Ovary (tissue), 9 donors: ENCODE results near the gene NAA20. TPM values are rescaled to one million over a fixed set of nuclear protein-coding genes. Genes with fewer than 3 reads are reported as not detected.
A peak's percentile ranks its signal among the peaks of the same experiment; 100 is the strongest.

Source experiments
- DNase-seq, 5 donors: peaks; one replicate each; pipeline ENCODE4 v3.0.0-alpha.2; 2019 to 2020
- H3K27ac ChIP-seq, 2 donors: fragments of 200-600 bp; one replicate each; pipeline versions ENCODE4 v1.5.1 to v1.8.0; 2019 to 2022
- H3K27me3 ChIP-seq: fragments of 200-600 bp; one replicate; pipeline ENCODE4 v1.8.0; 2022
- H3K36me3 ChIP-seq: fragments of 200-600 bp; sonication (generic); one replicate; pipeline ENCODE4 v1.5.1; 2019
- H3K4me1 ChIP-seq: one replicate; pipeline ENCODE4 v1.8.1; 2013; ENCODE audit warnings: mild to moderate bottlenecking, moderate library complexity; ENCODE audit not compliant: insufficient read depth
- H3K4me3 ChIP-seq: fragments of 200-600 bp; sonication (generic); one replicate; pipeline ENCODE4 v1.5.1; 2017
- H3K9me3 ChIP-seq, 2 donors: fragments of 200-600 bp in 1 of 2; sonication (generic) in 1 of 2; one replicate each; pipeline versions ENCODE4 v1.5.1 to v1.8.1; 2013 to 2019; ENCODE audit warnings: mild to moderate bottlenecking in 1 of 2, moderate library complexity in 1 of 2
- EP300 ChIP-seq: sonication (generic); formaldehyde crosslinking; IDR thresholded peaks from one replicate; pipeline ENCODE4 v1.6.1; 2017; ENCODE audit warnings: antibody characterized with exemption
- POLR2A ChIP-seq: fragments of 450-650 bp; IDR thresholded peaks from one replicate; pipeline ENCODE4 v1.6.1; 2017; ENCODE audit warnings: antibody characterized with exemption, mild to moderate bottlenecking, moderate library complexity
- WGBS, 3 donors: extraction: QIAGEN DNeasy Blood & Tissue Kit in 1 of 3; methylation state at CpG; one replicate each; pipeline versions ENCODE4 v1.1.5 to v1.1.7; 2013 to 2017; 5-methylcytosine and 5-hydroxymethylcytosine counted together
- intact Hi-C, 4 donors: fragments of 100-400 bp; cut with DNase I; formaldehyde crosslinking; loops; one replicate each; pipeline versions ENCODE4 v1.11.0 to v1.15.1; 2022 to 2023
- polyA plus RNA-seq, 2 donors: library from polyadenylated mRNA; stranded (reverse); fragments of 200-250 nt in 1 of 2; fragments of 350-450 nt in 1 of 2; fragmentation: Illumina TruSeq in 1 of 2; extraction: RNeasy Lipid Tissue Mini Kit (QIAGEN cat#74804) in 1 of 2; gene quantifications; one replicate each; pipeline ENCODE4 v1.2.3, GENCODE V29; 2013 to 2014
- total RNA-seq, 7 donors: library from RNA; depleted of rRNA in 2 of 7; stranded (reverse); fragments of >200 nt in 2 of 7; fragmentation: NEBNext Ultra II Directional in 3 of 7; extraction: Animal tissue kit (Norgen Biotek cat#: 25700) in 3 of 7; gene quantifications; one replicate each; pipeline versions ENCODE4 v1.1.0 to v1.2.4, GENCODE V29; 2016 to 2023
- TF ChIP-seq, protein P1 (sequence below), 3 donors: fragments of 450-650 bp in 2 of 3; fragments of 200-600 bp in 1 of 3; IDR thresholded peaks; one replicate each; pipeline versions ENCODE4 v1.5.1 to v1.8.0; 2016 to 2022; ENCODE audit warnings: antibody characterized with exemption in 3 of 3, mild to moderate bottlenecking in 1 of 3
- donor health status: DM: no; HTN: no; CAD: no; lungs with moderate emphysema.
- donor health status: DM: no; HTN: no; CAD: no.
- donor health status: Bipolar disorder and iron deficiency.
- donor health status: DM: yes; HTN: yes; CAD: no.
- donor health status: DM: no; HTN: no; CAD: no.
- donor health status: DM: yes; HTN: yes; CAD: no.

The NAA20 gene
- total and polyA plus RNA-seq, 9 donors: 19.4 to 67.6 (median 46.1) TPM

- no peak for DNase-seq
- no peaks in the 10 kb centered on the region for H3K36me3 ChIP-seq
- H3K27me3 ChIP-seq: no peaks in the 10 kb centered on the region
- intact Hi-C loops: no loop called here
- H3K9me3 ChIP-seq: no peaks in the 10 kb centered on the region
- H3K4me3 ChIP-seq: no peak overlapping the region
- 81 to 84% (median 82%) methylated on average over 3 of the region's 3 CpGs for WGBS, 3 donors
- no peaks in the 10 kb centered on the region for H3K4me1 ChIP-seq
- H3K27ac ChIP-seq: no peak overlapping the region
- no peak for TF ChIP-seq EP300
- TF ChIP-seq, protein P1, sequence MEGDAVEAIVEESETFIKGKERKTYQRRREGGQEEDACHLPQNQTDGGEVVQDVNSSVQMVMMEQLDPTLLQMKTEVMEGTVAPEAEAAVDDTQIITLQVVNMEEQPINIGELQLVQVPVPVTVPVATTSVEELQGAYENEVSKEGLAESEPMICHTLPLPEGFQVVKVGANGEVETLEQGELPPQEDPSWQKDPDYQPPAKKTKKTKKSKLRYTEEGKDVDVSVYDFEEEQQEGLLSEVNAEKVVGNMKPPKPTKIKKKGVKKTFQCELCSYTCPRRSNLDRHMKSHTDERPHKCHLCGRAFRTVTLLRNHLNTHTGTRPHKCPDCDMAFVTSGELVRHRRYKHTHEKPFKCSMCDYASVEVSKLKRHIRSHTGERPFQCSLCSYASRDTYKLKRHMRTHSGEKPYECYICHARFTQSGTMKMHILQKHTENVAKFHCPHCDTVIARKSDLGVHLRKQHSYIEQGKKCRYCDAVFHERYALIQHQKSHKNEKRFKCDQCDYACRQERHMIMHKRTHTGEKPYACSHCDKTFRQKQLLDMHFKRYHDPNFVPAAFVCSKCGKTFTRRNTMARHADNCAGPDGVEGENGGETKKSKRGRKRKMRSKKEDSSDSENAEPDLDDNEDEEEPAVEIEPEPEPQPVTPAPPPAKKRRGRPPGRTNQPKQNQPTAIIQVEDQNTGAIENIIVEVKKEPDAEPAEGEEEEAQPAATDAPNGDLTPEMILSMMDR (IDR thresholded peaks at IDR 0.05): no peak
Observed at GRCh38 chr20:20036756-20037155, 19.6 kb downstream of the NAA20 start.

- TF ChIP-seq EP300: no peak
- TF ChIP-seq POLR2A: no peak
- TF ChIP-seq, protein P1 (IDR thresholded peaks at IDR 0.05): no peak
- Histone ChIP-seq H3K4me1 (no peaks in the 10 kb centered on the region), H3K27me3 (no peaks in the 10 kb centered on the region), H3K4me3 (no peak overlapping the region), H3K9me3 (no peaks in the 10 kb centered on the region), H3K27ac (no peak overlapping the region), H3K36me3 (no peaks in the 10 kb centered on the region)
- intact Hi-C loops: no loop called here
- no peak for DNase-seq
- 39 to 55% (median 44%) methylated on average over 5 of the region's 5 CpGs for WGBS, 3 donors
Observed at GRCh38 chr20:20037960-20038359, 20.8 kb downstream of the NAA20 start.

GRCh38 chr20:20038586-20038985 lies 21.4 kb downstream of the NAA20 start:
- intact Hi-C loops: no loop called here
- no peaks in the 10 kb centered on the region for H3K9me3 ChIP-seq
- no peaks in the 10 kb centered on the region for H3K36me3 ChIP-seq
- H3K4me1 ChIP-seq: no peaks in the 10 kb centered on the region
- no peak overlapping the region for H3K4me3 ChIP-seq
- TF ChIP-seq EP300: no peak
- no peak overlapping the region for H3K27ac ChIP-seq
- 65 to 84% (median 72%) methylated on average over 6 of the region's 6 CpGs for WGBS, 3 donors
- no peak for DNase-seq
- H3K27me3 ChIP-seq: no peaks in the 10 kb centered on the region

DNA sequence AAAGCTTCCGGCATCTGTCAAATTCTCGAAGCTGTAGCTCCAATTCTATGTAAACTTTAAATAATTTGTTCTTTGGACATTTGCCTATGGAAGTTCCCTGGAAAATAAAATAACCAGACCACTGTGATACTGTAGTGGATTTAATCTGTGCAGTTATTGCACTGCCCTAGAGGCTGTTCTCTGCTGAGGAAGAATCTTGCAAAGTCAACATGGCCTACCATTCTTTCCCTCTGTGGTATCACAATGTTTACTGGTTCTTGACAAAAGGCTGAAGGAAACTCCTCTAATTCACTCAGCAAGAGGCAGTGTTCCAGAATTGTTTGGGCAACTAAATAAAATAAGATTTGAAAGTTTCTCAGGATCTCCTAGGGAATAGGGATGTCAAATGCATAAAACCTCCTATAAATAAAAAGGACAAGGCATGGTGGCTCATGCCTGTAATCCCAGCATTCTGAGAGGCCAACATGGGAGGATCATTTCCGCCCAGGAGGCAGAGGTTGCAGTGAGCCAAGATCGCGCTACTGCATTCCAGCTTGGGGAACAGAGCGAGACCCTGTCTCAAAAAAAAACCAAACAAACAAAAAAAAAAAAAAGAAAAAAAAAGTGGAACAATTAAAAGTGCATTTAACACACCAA lies 22.7 kb downstream of the NAA20 start:
- no peaks in the 10 kb centered on the region for H3K9me3 ChIP-seq
- H3K36me3 ChIP-seq: no peaks in the 10 kb centered on the region
- H3K27me3 ChIP-seq: no peaks in the 10 kb centered on the region
- no peak for TF ChIP-seq POLR2A
- TF ChIP-seq, protein P1 (IDR thresholded peaks at IDR 0.05): no peak
- no peak for TF ChIP-seq EP300
- no peak for DNase-seq
- intact Hi-C loops: no loop called here
- H3K4me1 ChIP-seq: no peaks in the 10 kb centered on the region
- H3K27ac ChIP-seq: no peak overlapping the region
- WGBS, 3 donors: 83 to 94% (median 93%) methylated on average over 6 of the region's 6 CpGs
- no peak overlapping the region for H3K4me3 ChIP-seq

- intact Hi-C loops: no loop called here
- DNase-seq: no peak
- H3K4me1 ChIP-seq: no peaks in the 10 kb centered on the region
- H3K27me3 ChIP-seq: no peaks in the 10 kb centered on the region
- WGBS, 3 donors: 1% methylated on average over 12 to 13 of the region's 13 CpGs
- H3K4me3 ChIP-seq: peak overlapping the region; percentile 99
- H3K27ac ChIP-seq: peak overlapping the region; percentile 64 to 83
- TF ChIP-seq POLR2A: no peak
- TF ChIP-seq, protein P1 (IDR thresholded peaks at IDR 0.05): no peak
- TF ChIP-seq EP300: no peak
- no peaks in the 10 kb centered on the region for H3K9me3 ChIP-seq
- H3K36me3 ChIP-seq: no peaks in the 10 kb centered on the region
Observed at GRCh38 chr20:20051767-20052073, 34.6 kb downstream of the NAA20 start.
